ENCODE data around the gene KLHDC4. TPM values are rescaled to one million over a fixed set of nuclear protein-coding genes. Genes with fewer than 3 reads are reported as not detected.

KLHDC4 gene
- polyA plus RNA-seq, 2 donors = 20.0 to 32.4 TPM

DNA sequence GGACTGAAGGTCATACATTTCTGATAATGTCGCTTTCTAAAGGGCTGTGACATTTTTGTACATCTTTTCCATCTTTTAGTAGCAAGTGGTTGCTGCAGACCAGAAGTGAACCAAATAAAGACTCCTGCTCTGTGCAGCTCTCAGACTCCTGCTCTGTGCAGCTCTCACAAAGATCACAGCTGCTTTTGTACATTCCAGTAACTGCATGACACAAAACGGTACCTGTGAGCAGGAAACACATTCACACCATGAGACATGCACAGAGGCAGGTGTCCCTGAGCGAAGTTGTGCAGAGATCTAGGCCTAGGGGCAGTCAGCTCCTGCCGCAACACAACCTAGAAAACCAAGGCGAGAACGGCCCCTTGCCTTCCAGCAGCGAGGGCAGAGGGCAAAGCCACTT is 67.5 kb downstream of the KLHDC4 start:
- H3K27ac ChIP-seq (ENCODE audit: low read depth in 2 of 2, low read length in 1 of 2) = no peak overlapping the region
- H3K9me3 ChIP-seq (ENCODE audit: control insufficient read depth in 2 of 2, insufficient read depth in 1 of 2, low read depth in 1 of 2, low read length in 1 of 2) = no peaks in the 10 kb centered on the region
- no peak overlapping the region for H3K4me3 ChIP-seq (ENCODE audit: low read depth in 1 of 2, low read length in 2 of 2)
- no peaks in the 10 kb centered on the region for H3K27me3 ChIP-seq (ENCODE audit: control insufficient read depth in 1 of 2, insufficient read depth in 2 of 2, low read length in 2 of 2)
- 86% methylated on average over 7 of the region's 7 CpGs for WGBS, 2 donors
- H3K4me1 ChIP-seq (ENCODE audit: control insufficient read depth in 2 of 2, insufficient read depth in 2 of 2, low read length in 1 of 2) = peaks cover 0 to 2% of the 10 kb centered on the region in 2 donors
- H3K36me3 ChIP-seq (ENCODE audit: control insufficient read depth in 2 of 2, insufficient read depth in 2 of 2, low read length in 1 of 2) = peaks cover 4 to 31% of the 10 kb centered on the region in 2 donors

DNA sequence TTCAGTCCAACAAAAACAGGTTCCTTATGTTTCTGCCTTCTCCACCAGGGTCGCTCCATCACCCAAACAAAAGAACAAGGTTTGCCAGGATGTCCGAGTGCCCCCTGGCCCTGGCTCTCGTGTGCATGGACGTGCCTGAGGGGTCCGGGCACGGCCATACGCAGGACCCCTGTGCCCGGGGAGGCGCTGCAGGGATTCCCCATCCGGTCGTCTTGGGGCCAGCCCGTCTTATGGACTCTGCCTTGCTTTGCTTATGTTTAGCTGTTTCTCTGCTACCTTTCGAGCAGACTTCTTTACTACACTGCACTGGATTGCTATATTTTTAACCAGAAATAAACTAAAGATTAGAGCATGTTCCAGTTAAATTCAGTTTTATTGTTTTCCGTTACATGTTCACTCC is 68.0 kb downstream of the KLHDC4 start:
- WGBS, 2 donors = 93% methylated on average over 14 of the region's 14 CpGs
- no peaks in the 10 kb centered on the region for H3K4me1 ChIP-seq (ENCODE audit: control insufficient read depth in 2 of 2, insufficient read depth in 2 of 2, low read length in 1 of 2)
- H3K4me3 ChIP-seq (ENCODE audit: low read depth in 1 of 2, low read length in 2 of 2) = no peak overlapping the region
- H3K27ac ChIP-seq (ENCODE audit: low read depth in 2 of 2, low read length in 1 of 2) = no peak overlapping the region
- peaks cover 0 to 27% of the 10 kb centered on the region in 2 donors for H3K36me3 ChIP-seq (ENCODE audit: control insufficient read depth in 2 of 2, insufficient read depth in 2 of 2, low read length in 1 of 2)
- no peaks in the 10 kb centered on the region for H3K9me3 ChIP-seq (ENCODE audit: control insufficient read depth in 2 of 2, insufficient read depth in 1 of 2, low read depth in 1 of 2, low read length in 1 of 2)
- H3K27me3 ChIP-seq (ENCODE audit: control insufficient read depth in 1 of 2, insufficient read depth in 2 of 2, low read length in 2 of 2) = no peaks in the 10 kb centered on the region

DNA sequence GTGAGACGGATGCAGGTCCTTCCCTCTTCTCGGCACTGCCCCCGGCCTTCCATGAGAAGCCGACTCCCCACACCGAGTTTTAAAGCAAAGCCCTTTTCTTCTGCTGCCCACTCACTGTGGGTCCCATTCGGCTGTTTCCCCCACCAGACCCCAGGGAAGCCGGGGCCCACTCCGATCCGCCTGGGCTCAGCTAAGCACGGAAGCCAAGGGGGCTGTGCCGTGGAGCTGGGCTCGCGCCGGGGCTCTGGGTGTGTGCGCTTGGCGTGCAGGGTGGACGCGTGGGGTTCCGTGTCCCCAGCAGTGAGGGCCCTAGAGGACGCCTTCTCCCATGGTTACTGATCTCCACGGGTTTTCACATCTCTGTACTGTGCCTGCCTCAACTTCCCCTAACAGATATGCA is 68.5 kb downstream of the KLHDC4 start:
- Histone ChIP-seq H3K36me3 (ENCODE audit: control insufficient read depth in 2 of 2, insufficient read depth in 2 of 2, low read length in 1 of 2) (peaks cover 0 to 27% of the 10 kb centered on the region in 2 donors), H3K4me3 (ENCODE audit: low read depth in 1 of 2, low read length in 2 of 2) (no peak overlapping the region), H3K9me3 (ENCODE audit: control insufficient read depth in 2 of 2, insufficient read depth in 1 of 2, low read depth in 1 of 2, low read length in 1 of 2) (no peaks in the 10 kb centered on the region), H3K27ac (ENCODE audit: low read depth in 2 of 2, low read length in 1 of 2) (no peak overlapping the region), H3K4me1 (ENCODE audit: control insufficient read depth in 2 of 2, insufficient read depth in 2 of 2, low read length in 1 of 2) (no peaks in the 10 kb centered on the region), H3K27me3 (ENCODE audit: control insufficient read depth in 1 of 2, insufficient read depth in 2 of 2, low read length in 2 of 2) (no peaks in the 10 kb centered on the region)
- WGBS, 2 donors = 93 to 96% methylated on average over 21 of the region's 21 CpGs

DNA sequence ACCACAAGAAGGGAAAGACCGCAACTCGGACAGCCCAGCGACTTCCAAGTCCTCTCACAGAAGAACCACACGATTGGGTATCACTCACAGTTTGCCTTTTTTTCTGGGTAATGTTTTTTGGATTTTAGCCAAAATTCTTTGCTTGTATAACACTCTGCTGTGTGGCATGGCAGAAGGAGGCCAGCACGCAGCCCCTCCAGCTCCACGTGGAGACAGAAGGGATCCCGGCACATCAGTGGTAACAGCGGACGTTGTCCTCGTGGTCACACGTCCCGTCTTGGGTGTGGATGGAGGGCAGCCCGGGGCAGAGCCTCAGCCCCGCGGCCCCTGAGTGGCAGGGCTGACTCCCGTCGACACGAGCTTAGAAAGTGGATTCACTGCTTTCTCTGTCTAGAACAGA is 69.1 kb downstream of the KLHDC4 start:
- H3K36me3 ChIP-seq (ENCODE audit: control insufficient read depth in 2 of 2, insufficient read depth in 2 of 2, low read length in 1 of 2) = peaks cover 0 to 24% of the 10 kb centered on the region in 2 donors
- no peaks in the 10 kb centered on the region for H3K9me3 ChIP-seq (ENCODE audit: control insufficient read depth in 2 of 2, insufficient read depth in 1 of 2, low read depth in 1 of 2, low read length in 1 of 2)

DNA sequence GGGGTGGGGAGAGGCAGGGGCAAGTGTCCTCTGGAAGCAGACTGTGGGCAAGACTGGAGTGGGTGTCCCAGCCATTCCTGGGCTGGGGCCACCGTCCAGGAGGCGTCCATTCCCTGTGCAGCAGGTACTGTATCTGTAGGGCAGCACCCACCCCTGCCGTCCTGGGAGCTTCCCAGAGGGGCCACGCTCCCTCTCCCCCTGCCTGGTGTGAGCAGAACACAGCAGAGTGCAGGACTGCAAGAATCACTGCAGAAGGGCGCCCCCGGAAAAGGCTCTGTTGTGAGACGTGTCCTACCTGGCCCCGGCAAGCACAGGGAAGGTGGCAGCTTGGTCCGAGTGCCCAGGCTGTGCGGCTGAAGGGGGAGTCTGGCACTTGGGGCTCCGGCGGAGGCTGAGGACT is 70.3 kb downstream of the KLHDC4 start:
- H3K4me3 ChIP-seq (ENCODE audit: low read depth in 1 of 2, low read length in 2 of 2) = no peak overlapping the region
- H3K27me3 ChIP-seq (ENCODE audit: control insufficient read depth in 1 of 2, insufficient read depth in 2 of 2, low read length in 2 of 2) = no peaks in the 10 kb centered on the region
- H3K4me1 ChIP-seq (ENCODE audit: control insufficient read depth in 2 of 2, insufficient read depth in 2 of 2, low read length in 1 of 2) = no peaks in the 10 kb centered on the region
- H3K27ac ChIP-seq (ENCODE audit: low read depth in 2 of 2, low read length in 1 of 2) = no peak overlapping the region
- H3K36me3 ChIP-seq (ENCODE audit: control insufficient read depth in 2 of 2, insufficient read depth in 2 of 2, low read length in 1 of 2) = peaks cover 0 to 20% of the 10 kb centered on the region in 2 donors
- WGBS, 2 donors = 91 to 92% methylated on average over 12 of the region's 12 CpGs
- H3K9me3 ChIP-seq (ENCODE audit: control insufficient read depth in 2 of 2, insufficient read depth in 1 of 2, low read depth in 1 of 2, low read length in 1 of 2) = no peaks in the 10 kb centered on the region

More for the DNA sequence above, 69.1 kb downstream of the KLHDC4 start:
- no peak overlapping the region for H3K4me3 ChIP-seq (ENCODE audit: low read depth in 1 of 2, low read length in 2 of 2)
- H3K27me3 ChIP-seq (ENCODE audit: control insufficient read depth in 1 of 2, insufficient read depth in 2 of 2, low read length in 2 of 2) = no peaks in the 10 kb centered on the region
- no peaks in the 10 kb centered on the region for H3K4me1 ChIP-seq (ENCODE audit: control insufficient read depth in 2 of 2, insufficient read depth in 2 of 2, low read length in 1 of 2)
- WGBS, 2 donors = 84 to 89% methylated on average over 18 of the region's 18 CpGs
- H3K27ac ChIP-seq (ENCODE audit: low read depth in 2 of 2, low read length in 1 of 2) = no peak overlapping the region

DNA sequence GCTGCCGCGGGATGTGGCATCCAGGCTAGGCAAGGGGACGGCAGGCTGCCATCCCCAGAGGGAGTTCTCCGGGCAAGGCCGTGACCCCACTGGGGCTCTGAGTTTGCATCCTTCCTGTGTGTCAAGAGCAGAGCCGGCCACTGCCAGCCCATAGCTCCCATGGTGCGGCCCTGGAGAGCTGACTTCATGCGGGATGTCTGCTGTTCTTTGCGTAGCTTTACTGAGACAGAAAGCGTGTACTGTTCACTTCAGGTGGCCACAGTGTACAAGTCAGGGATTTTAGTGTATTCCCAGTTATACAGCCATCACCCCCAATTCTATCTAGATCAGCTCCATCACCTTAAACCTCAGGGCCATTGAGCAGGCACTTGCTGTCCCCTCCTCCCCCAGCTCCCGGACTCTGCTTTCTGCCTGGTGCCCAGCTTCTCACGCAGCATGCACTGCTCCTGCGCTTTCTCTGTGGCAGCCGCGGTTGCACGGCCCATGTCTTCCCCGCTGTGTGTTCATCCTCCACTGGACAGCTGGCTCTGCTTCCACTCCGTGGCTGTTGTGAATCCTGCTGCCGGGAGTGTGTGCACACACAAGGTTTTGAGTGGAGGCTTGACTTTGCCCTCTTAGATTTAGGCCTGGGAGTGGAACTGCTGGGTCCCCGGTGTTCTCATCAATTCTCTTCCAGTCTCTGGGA is 71.2 kb downstream of the KLHDC4 start:
- Histone ChIP-seq H3K36me3 (ENCODE audit: control insufficient read depth in 2 of 2, insufficient read depth in 2 of 2, low read length in 1 of 2) (peaks cover 0 to 18% of the 10 kb centered on the region in 2 donors), H3K27ac (ENCODE audit: low read depth in 2 of 2, low read length in 1 of 2) (no peak overlapping the region), H3K9me3 (ENCODE audit: control insufficient read depth in 2 of 2, insufficient read depth in 1 of 2, low read depth in 1 of 2, low read length in 1 of 2) (no peaks in the 10 kb centered on the region), H3K27me3 (ENCODE audit: control insufficient read depth in 1 of 2, insufficient read depth in 2 of 2, low read length in 2 of 2) (no peaks in the 10 kb centered on the region), H3K4me1 (ENCODE audit: control insufficient read depth in 2 of 2, insufficient read depth in 2 of 2, low read length in 1 of 2) (no peaks in the 10 kb centered on the region), H3K4me3 (ENCODE audit: low read depth in 1 of 2, low read length in 2 of 2) (no peak overlapping the region)
- 88% methylated on average over 20 of the region's 20 CpGs for WGBS, 2 donors

DNA sequence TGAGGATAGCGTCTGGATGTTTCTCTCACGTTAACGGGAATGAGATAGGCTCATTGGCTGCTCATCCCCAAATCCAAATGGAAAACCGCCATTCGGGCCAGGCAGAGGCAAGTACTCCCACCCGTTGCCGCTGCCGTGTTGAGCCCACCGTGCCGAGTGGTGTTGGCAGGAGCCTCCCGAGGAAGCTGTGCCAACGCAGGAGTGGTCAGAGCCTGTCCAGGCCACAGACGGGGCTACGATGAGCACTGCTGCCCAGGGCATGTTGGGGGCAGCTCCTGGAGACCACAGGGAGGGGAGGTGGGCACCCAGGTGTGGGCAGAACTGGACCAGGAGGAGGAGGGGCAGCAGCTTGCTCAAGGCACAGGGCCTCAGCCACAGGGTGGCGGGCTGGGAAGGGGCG is 72.0 kb downstream of the KLHDC4 start:
- H3K27ac ChIP-seq (ENCODE audit: low read depth in 2 of 2, low read length in 1 of 2) = no peak overlapping the region
- H3K4me3 ChIP-seq (ENCODE audit: low read depth in 1 of 2, low read length in 2 of 2) = no peak overlapping the region
- no peaks in the 10 kb centered on the region for H3K4me1 ChIP-seq (ENCODE audit: control insufficient read depth in 2 of 2, insufficient read depth in 2 of 2, low read length in 1 of 2)
- no peaks in the 10 kb centered on the region for H3K9me3 ChIP-seq (ENCODE audit: control insufficient read depth in 2 of 2, insufficient read depth in 1 of 2, low read depth in 1 of 2, low read length in 1 of 2)
- H3K27me3 ChIP-seq (ENCODE audit: control insufficient read depth in 1 of 2, insufficient read depth in 2 of 2, low read length in 2 of 2) = no peaks in the 10 kb centered on the region
- peaks cover 0 to 17% of the 10 kb centered on the region in 2 donors for H3K36me3 ChIP-seq (ENCODE audit: control insufficient read depth in 2 of 2, insufficient read depth in 2 of 2, low read length in 1 of 2)
- 90 to 93% methylated on average over 16 of the region's 16 CpGs for WGBS, 2 donors

DNA sequence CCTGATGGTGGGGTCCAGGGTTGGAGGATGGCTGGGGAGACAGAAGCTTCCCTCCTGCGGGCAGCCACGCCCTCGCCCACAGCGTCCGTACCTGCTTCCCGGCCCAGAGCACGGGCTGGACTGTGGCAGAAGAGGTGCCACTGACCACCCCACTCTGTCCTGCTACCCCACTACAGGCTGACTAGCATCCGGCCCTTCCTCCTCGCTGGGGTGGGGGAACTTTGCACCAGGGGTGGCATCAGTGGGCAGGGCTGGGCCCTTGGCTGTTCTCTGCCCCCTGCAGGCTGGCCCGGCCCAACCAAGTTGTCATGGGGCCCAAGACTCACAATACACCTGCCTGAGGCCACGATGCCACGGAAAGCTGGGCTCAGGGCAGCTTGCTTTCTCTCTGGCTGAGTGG is 73.0 kb downstream of the KLHDC4 start:
- 72 to 73% methylated on average over 12 of the region's 12 CpGs for WGBS, 2 donors
- Histone ChIP-seq H3K27ac (ENCODE audit: low read depth in 2 of 2, low read length in 1 of 2) (no peak overlapping the region), H3K4me3 (ENCODE audit: low read depth in 1 of 2, low read length in 2 of 2) (no peak overlapping the region), H3K4me1 (ENCODE audit: control insufficient read depth in 2 of 2, insufficient read depth in 2 of 2, low read length in 1 of 2) (no peaks in the 10 kb centered on the region), H3K9me3 (ENCODE audit: control insufficient read depth in 2 of 2, insufficient read depth in 1 of 2, low read depth in 1 of 2, low read length in 1 of 2) (no peaks in the 10 kb centered on the region), H3K36me3 (ENCODE audit: control insufficient read depth in 2 of 2, insufficient read depth in 2 of 2, low read length in 1 of 2) (peaks cover 0 to 13% of the 10 kb centered on the region in 2 donors), H3K27me3 (ENCODE audit: control insufficient read depth in 1 of 2, insufficient read depth in 2 of 2, low read length in 2 of 2) (no peaks in the 10 kb centered on the region)

DNA sequence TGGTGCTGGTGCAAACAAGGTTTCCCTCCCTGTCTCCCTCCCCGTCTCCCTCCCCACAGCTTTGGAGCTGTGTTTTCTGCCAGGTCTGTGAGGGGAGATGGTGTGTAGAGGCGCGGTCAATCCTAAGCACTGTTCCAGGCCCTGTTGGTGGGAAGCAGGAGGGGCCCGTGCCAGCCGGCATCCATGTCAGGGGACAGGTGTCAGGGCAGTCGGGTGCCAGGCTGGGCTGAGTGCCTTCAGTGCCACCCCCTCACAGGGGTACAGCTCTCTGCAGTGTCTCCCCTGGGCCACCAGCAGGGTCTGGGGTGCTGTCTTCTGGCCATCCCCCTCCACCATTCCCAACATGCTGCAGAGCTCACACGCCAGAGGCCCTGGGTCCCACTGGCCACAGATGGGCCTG is 73.6 kb downstream of the KLHDC4 start:
- WGBS, 2 donors = 67 to 69% methylated on average over 6 to 7 of the region's 7 CpGs
- H3K27me3 ChIP-seq (ENCODE audit: control insufficient read depth in 1 of 2, insufficient read depth in 2 of 2, low read length in 2 of 2) = no peaks in the 10 kb centered on the region
- H3K36me3 ChIP-seq (ENCODE audit: control insufficient read depth in 2 of 2, insufficient read depth in 2 of 2, low read length in 1 of 2) = peaks cover 0 to 13% of the 10 kb centered on the region in 2 donors
- no peak overlapping the region for H3K4me3 ChIP-seq (ENCODE audit: low read depth in 1 of 2, low read length in 2 of 2)
- H3K9me3 ChIP-seq (ENCODE audit: control insufficient read depth in 2 of 2, insufficient read depth in 1 of 2, low read depth in 1 of 2, low read length in 1 of 2) = no peaks in the 10 kb centered on the region
- H3K27ac ChIP-seq (ENCODE audit: low read depth in 2 of 2, low read length in 1 of 2) = no peak overlapping the region
- H3K4me1 ChIP-seq (ENCODE audit: control insufficient read depth in 2 of 2, insufficient read depth in 2 of 2, low read length in 1 of 2) = no peaks in the 10 kb centered on the region

DNA sequence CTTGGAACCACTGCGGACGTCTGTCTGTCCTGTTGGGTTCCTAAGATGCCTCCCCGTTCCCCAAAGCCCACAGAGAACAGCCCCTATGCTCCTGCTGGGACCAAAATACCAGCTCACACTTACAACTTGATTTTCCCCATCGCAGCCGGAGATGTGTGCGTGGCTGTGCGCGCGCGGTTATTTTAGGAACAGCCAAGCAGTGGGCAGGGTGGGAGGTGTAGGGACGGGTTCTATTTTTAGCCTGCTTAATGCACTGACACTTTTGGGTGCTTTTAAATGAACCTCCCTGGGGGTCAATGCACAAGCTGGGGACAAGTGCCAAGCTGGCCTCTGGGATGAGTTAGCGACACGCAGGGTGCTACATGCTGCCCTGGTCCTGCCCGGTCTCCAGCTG is 74.1 kb downstream of the KLHDC4 start:
- H3K4me1 ChIP-seq (ENCODE audit: control insufficient read depth in 2 of 2, insufficient read depth in 2 of 2, low read length in 1 of 2) = no peaks in the 10 kb centered on the region
- H3K27ac ChIP-seq (ENCODE audit: low read depth in 2 of 2, low read length in 1 of 2) = no peak overlapping the region
- no peak overlapping the region for H3K4me3 ChIP-seq (ENCODE audit: low read depth in 1 of 2, low read length in 2 of 2)
- H3K27me3 ChIP-seq (ENCODE audit: control insufficient read depth in 1 of 2, insufficient read depth in 2 of 2, low read length in 2 of 2) = no peaks in the 10 kb centered on the region
- H3K36me3 ChIP-seq (ENCODE audit: control insufficient read depth in 2 of 2, insufficient read depth in 2 of 2, low read length in 1 of 2) = peaks cover 0 to 12% of the 10 kb centered on the region in 2 donors
- H3K9me3 ChIP-seq (ENCODE audit: control insufficient read depth in 2 of 2, insufficient read depth in 1 of 2, low read depth in 1 of 2, low read length in 1 of 2) = no peaks in the 10 kb centered on the region
- 56 to 60% methylated on average over 14 of the region's 14 CpGs for WGBS, 2 donors

All from esophagus (tissue), 2 donors.